ENCODE results near the gene STING1. TPM values are rescaled to one million over a fixed set of nuclear protein-coding genes. Genes with fewer than 3 reads are reported as not detected.
"Not testable (repeated sequence)": the region's sequence is repeated elsewhere in the genome, so short reads cannot be mapped to it uniquely, and the experiment has no call there.

The STING1 gene
- total RNA-seq, 1 experiment from 2014 or later = 33.1 TPM

- no peak overlapping the region for H3K4me3 Mint-ChIP-seq (ENCODE audit: unreplicated experiment)
- H3K27me3 Mint-ChIP-seq (ENCODE audit: insufficient read depth, unreplicated experiment) = no peaks in the 10 kb centered on the region
- H3K36me3 Mint-ChIP-seq (ENCODE audit: insufficient read depth, unreplicated experiment) = peaks cover 9% of the 10 kb centered on the region
- no peaks in the 10 kb centered on the region for H3K9me3 Mint-ChIP-seq (ENCODE audit: unreplicated experiment)
- intact Hi-C loops (cut with micrococcal nuclease) = loop anchor here (1.0 to 2.0 kb wide), 3 partner anchors 31 to 92 kb away; partner anchors contain the start of gene STING1
- peaks cover 16% of the 10 kb centered on the region for H3K4me1 Mint-ChIP-seq (ENCODE audit: insufficient read depth, unreplicated experiment)
- no peak for DNase-seq (ENCODE audit: unreplicated experiment)
- ChIA-PET POLR2A (interaction anchor here (0.6 to 1.9 kb wide), 8 partner anchors 31 to 95 kb away, joined by 3 to 13 read pairs (median 3); partner anchors contain the start of genes STING1 and UBE2D2), CTCF (interaction anchor here (0.6 to 9.6 kb wide), 40 partner anchors 8 to 252 kb away, joined by 3 to 434 read pairs (median 5); partner anchors contain the start of genes DNAJC18, ECSCR and STING1)
- H3K27ac Mint-ChIP-seq (ENCODE audit: low read depth, unreplicated experiment) = no peak overlapping the region
- BruUV-seq (replicated peaks) = no TSS peak
- TF ChIP-seq, protein P1, sequence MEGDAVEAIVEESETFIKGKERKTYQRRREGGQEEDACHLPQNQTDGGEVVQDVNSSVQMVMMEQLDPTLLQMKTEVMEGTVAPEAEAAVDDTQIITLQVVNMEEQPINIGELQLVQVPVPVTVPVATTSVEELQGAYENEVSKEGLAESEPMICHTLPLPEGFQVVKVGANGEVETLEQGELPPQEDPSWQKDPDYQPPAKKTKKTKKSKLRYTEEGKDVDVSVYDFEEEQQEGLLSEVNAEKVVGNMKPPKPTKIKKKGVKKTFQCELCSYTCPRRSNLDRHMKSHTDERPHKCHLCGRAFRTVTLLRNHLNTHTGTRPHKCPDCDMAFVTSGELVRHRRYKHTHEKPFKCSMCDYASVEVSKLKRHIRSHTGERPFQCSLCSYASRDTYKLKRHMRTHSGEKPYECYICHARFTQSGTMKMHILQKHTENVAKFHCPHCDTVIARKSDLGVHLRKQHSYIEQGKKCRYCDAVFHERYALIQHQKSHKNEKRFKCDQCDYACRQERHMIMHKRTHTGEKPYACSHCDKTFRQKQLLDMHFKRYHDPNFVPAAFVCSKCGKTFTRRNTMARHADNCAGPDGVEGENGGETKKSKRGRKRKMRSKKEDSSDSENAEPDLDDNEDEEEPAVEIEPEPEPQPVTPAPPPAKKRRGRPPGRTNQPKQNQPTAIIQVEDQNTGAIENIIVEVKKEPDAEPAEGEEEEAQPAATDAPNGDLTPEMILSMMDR (IDR thresholded peaks at IDR 0.05; ENCODE audit: unreplicated experiment) = no peak
Observed at GRCh38 chr5:139513852-139514485, 31.4 kb upstream of the STING1 start.

GRCh38 chr5:139513434-139513833 is 30.9 kb upstream of the STING1 start:
- not testable (repeated sequence) for H3K27ac Mint-ChIP-seq (ENCODE audit: low read depth, unreplicated experiment); H3K36me3 Mint-ChIP-seq (ENCODE audit: insufficient read depth, unreplicated experiment); H3K4me3 Mint-ChIP-seq (ENCODE audit: unreplicated experiment); H3K9me3 Mint-ChIP-seq (ENCODE audit: unreplicated experiment); BruUV-seq (replicated peaks); H3K27me3 Mint-ChIP-seq (ENCODE audit: insufficient read depth, unreplicated experiment)
- CTCF ChIA-PET = interaction anchor here (0.6 to 9.6 kb wide), 38 partner anchors 9 to 581 kb away, joined by 3 to 434 read pairs (median 5); partner anchors contain the start of genes DNAJC18, ECSCR, SPATA24 and STING1
- TF ChIP-seq, protein P1 (IDR thresholded peaks at IDR 0.05; ENCODE audit: unreplicated experiment) = peak; percentile 93
- DNase-seq (ENCODE audit: unreplicated experiment) = peak; percentile 93
- peaks cover 10% of the 10 kb centered on the region for H3K4me1 Mint-ChIP-seq (ENCODE audit: insufficient read depth, unreplicated experiment)
- intact Hi-C loops (cut with micrococcal nuclease) = loop anchor here (1.0 to 2.0 kb wide), 3 partner anchors 31 to 91 kb away; partner anchors contain the start of gene STING1
- POLR2A ChIA-PET = interaction anchor here (0.6 to 1.9 kb wide), 8 partner anchors 31 to 93 kb away, joined by 3 to 13 read pairs (median 3); partner anchors contain the start of genes STING1 and UBE2D2

GRCh38 chr5:139512786-139513390 is 30.3 kb upstream of the STING1 start:
- CTCF ChIA-PET = interaction anchor here (0.6 to 9.6 kb wide), 32 partner anchors 9 to 581 kb away, joined by 3 to 434 read pairs (median 5); partner anchors contain the start of genes DNAJC18, ECSCR, SPATA24 and STING1
- TF ChIP-seq, protein P1 (IDR thresholded peaks at IDR 0.05; ENCODE audit: unreplicated experiment) = no peak
- no TSS peak for BruUV-seq (replicated peaks)
- peaks cover 9% of the 10 kb centered on the region for H3K36me3 Mint-ChIP-seq (ENCODE audit: insufficient read depth, unreplicated experiment)
- DNase-seq (ENCODE audit: unreplicated experiment) = no peak
- H3K4me1 Mint-ChIP-seq (ENCODE audit: insufficient read depth, unreplicated experiment) = peaks cover 6% of the 10 kb centered on the region
- intact Hi-C loops (cut with micrococcal nuclease) = loop anchor here (1.0 to 2.0 kb wide), 3 partner anchors 30 to 91 kb away; partner anchors contain the start of gene STING1
- H3K4me3 Mint-ChIP-seq (ENCODE audit: unreplicated experiment) = no peak overlapping the region
- H3K9me3 Mint-ChIP-seq (ENCODE audit: unreplicated experiment) = no peaks in the 10 kb centered on the region
- no peak overlapping the region for H3K27ac Mint-ChIP-seq (ENCODE audit: low read depth, unreplicated experiment)
- no peaks in the 10 kb centered on the region for H3K27me3 Mint-ChIP-seq (ENCODE audit: insufficient read depth, unreplicated experiment)
- POLR2A ChIA-PET = interaction anchor here (0.7 to 1.9 kb wide), 6 partner anchors 30 to 93 kb away, joined by 3 to 13 read pairs (median 3); partner anchors contain the start of genes STING1 and UBE2D2

DNA sequence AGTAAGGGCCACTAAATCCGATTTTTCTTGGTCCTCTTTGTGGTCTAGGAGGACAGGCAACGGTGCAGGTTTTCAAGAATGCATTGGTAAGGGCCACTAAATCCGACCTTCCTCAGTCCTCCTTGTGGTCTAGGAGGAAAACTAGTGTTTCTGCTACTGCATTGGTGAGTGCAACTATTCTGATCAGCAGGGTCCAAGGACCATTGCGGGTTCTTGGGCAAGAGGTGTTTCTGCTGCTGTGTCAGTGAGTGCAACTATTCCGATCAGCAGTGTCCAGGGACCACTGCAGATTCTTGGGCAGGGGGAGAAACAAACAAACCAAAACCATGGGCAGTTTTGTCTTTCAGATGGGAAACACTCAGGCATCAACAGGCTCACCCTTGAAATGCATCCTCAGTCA is 22.2 kb upstream of the STING1 start:
- H3K36me3 Mint-ChIP-seq (ENCODE audit: insufficient read depth, unreplicated experiment); H3K27ac Mint-ChIP-seq (ENCODE audit: low read depth, unreplicated experiment); BruUV-seq (replicated peaks); H3K4me1 Mint-ChIP-seq (ENCODE audit: insufficient read depth, unreplicated experiment); H3K4me3 Mint-ChIP-seq (ENCODE audit: unreplicated experiment); H3K27me3 Mint-ChIP-seq (ENCODE audit: insufficient read depth, unreplicated experiment); intact Hi-C loops (cut with micrococcal nuclease); DNase-seq (ENCODE audit: unreplicated experiment); H3K9me3 Mint-ChIP-seq (ENCODE audit: unreplicated experiment): not testable (repeated sequence)
- ChIA-PET CTCF (interaction anchor here (1.8 to 5.4 kb wide), 2 partner anchors 10 to 82 kb away, joined by 6 to 33 read pairs; no protein-coding TSS in a partner anchor), POLR2A (interaction anchor here (0.6 kb wide), 1 partner anchor 75 kb away, joined by 3 read pairs; no protein-coding TSS in a partner anchor)

GRCh38 chr5:139503879-139504278 is 21.3 kb upstream of the STING1 start:
- BruUV-seq (replicated peaks); DNase-seq (ENCODE audit: unreplicated experiment); H3K4me3 Mint-ChIP-seq (ENCODE audit: unreplicated experiment); H3K9me3 Mint-ChIP-seq (ENCODE audit: unreplicated experiment); H3K27ac Mint-ChIP-seq (ENCODE audit: low read depth, unreplicated experiment); intact Hi-C loops (cut with micrococcal nuclease); H3K4me1 Mint-ChIP-seq (ENCODE audit: insufficient read depth, unreplicated experiment); H3K27me3 Mint-ChIP-seq (ENCODE audit: insufficient read depth, unreplicated experiment); H3K36me3 Mint-ChIP-seq (ENCODE audit: insufficient read depth, unreplicated experiment): not testable (repeated sequence)
- CTCF ChIA-PET = interaction anchor here (1.8 to 5.4 kb wide), 2 partner anchors 11 to 81 kb away, joined by 6 to 33 read pairs; no protein-coding TSS in a partner anchor
- POLR2A ChIA-PET = interaction anchor here (0.7 kb wide), 1 partner anchor 48 kb away, joined by 3 read pairs; no protein-coding TSS in a partner anchor

DNA sequence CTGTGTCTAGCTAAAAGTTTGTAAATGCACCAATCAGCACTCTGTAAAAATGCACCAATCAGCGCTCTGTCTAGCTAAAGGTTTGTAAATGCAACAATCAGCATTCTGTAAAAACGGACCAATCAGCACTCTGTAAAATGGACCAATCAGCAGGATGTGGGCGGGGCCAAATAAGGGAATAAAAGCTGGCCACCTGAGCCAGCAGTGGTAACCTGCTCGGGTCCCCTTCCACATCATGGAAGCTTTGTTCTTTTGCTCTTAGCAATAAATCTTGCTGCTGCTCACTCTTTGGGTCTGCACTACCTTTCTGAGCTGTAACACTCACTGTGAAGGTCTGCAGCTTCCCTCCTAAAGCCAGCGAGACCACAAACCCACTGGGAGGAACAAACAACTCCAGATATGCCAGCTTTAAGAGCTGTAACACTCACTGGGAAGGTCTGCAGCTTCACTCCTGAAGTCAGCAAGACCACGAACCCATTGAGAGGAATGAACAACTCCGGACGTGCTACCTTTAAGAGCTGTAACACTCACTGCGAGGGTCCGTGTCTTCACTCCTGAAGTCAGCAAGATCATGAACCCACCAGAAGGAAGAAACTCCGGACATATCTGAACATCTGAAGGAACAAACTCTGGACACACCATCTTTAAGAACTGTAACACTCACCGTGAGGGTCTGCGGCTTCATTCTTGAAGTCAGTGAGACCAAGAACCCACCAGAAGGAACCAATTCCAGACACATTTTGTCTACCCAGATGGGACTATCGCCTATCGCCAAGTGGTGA is 20.7 kb upstream of the STING1 start:
- H3K4me3 Mint-ChIP-seq (ENCODE audit: unreplicated experiment); POLR2A ChIA-PET; H3K36me3 Mint-ChIP-seq (ENCODE audit: insufficient read depth, unreplicated experiment); BruUV-seq (replicated peaks); H3K9me3 Mint-ChIP-seq (ENCODE audit: unreplicated experiment); H3K4me1 Mint-ChIP-seq (ENCODE audit: insufficient read depth, unreplicated experiment); intact Hi-C loops (cut with micrococcal nuclease); DNase-seq (ENCODE audit: unreplicated experiment); H3K27me3 Mint-ChIP-seq (ENCODE audit: insufficient read depth, unreplicated experiment); H3K27ac Mint-ChIP-seq (ENCODE audit: low read depth, unreplicated experiment): not testable (repeated sequence)
- CTCF ChIA-PET = interaction anchor here (0.8 to 5.4 kb wide), 4 partner anchors 9 to 81 kb away, joined by 3 to 33 read pairs (median 8); no protein-coding TSS in a partner anchor
